SU-DHL-6 (cell line): ENCODE measurements around the gene PHKA2.

Source experiments
- EZH2phosphoT487 ChIP-seq: fragments of 200-600 bp; sonication (generic), shearing (Covaris generic); conservative IDR thresholded peaks from 2 replicates; pipeline ENCODE4 v1.6.1; 2018; ENCODE audit warnings: mild to moderate bottlenecking, antibody characterized with exemption, low read length, moderate library complexity, mixed read lengths
- TF ChIP-seq, protein P1 (sequence below): fragments of 200-600 bp; sonication (generic); IDR thresholded peaks from one replicate; pipeline ENCODE4 v1.5.1; 2017; ENCODE audit warnings: antibody characterized with exemption, mild to moderate bottlenecking, low read length, moderate library complexity; ENCODE audit not compliant: insufficient read depth, poor library complexity, severe bottlenecking

GRCh38 chrX:18887177-18887824 is 96.6 kb downstream of the PHKA2 start:
- TF ChIP-seq, protein P1, sequence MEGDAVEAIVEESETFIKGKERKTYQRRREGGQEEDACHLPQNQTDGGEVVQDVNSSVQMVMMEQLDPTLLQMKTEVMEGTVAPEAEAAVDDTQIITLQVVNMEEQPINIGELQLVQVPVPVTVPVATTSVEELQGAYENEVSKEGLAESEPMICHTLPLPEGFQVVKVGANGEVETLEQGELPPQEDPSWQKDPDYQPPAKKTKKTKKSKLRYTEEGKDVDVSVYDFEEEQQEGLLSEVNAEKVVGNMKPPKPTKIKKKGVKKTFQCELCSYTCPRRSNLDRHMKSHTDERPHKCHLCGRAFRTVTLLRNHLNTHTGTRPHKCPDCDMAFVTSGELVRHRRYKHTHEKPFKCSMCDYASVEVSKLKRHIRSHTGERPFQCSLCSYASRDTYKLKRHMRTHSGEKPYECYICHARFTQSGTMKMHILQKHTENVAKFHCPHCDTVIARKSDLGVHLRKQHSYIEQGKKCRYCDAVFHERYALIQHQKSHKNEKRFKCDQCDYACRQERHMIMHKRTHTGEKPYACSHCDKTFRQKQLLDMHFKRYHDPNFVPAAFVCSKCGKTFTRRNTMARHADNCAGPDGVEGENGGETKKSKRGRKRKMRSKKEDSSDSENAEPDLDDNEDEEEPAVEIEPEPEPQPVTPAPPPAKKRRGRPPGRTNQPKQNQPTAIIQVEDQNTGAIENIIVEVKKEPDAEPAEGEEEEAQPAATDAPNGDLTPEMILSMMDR = no peak
- TF ChIP-seq EZH2phosphoT487 = no peak
